T1000 (cell line): ENCODE data around the gene MEOX1.
A peak's percentile ranks its signal among the peaks of the same experiment; 100 is the strongest.
"Not testable (repeated sequence)": the region's sequence is repeated elsewhere in the genome, so short reads cannot be mapped to it uniquely, and the experiment has no call there.

Source experiments
- DNase-seq: peaks from one replicate; lab custom pipeline; 2025; ENCODE audit warnings: mixed read lengths; lab: John Stamatoyannopoulos, UW

Gene MEOX1

DNA sequence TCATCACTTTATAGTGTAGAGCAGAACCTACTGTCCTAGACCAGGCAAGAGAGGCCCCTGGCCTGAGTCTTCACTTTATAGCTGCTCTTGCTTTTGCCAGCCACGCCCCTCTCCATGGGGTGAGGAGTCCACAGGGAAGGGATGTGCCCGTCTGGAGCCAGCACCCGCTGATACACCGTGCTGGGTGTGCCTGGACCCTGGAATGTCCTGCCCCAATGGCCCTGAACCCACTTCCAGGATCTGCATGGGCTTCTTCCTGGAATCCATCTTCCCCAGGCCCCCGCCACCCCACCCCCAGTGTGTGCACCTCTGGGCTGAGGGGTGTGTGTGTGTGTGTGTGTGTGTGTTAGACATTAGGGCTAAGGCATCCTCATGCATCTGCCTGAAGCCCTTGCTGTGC is 44.9 kb downstream of the MEOX1 start:
- no peak for DNase-seq

DNA sequence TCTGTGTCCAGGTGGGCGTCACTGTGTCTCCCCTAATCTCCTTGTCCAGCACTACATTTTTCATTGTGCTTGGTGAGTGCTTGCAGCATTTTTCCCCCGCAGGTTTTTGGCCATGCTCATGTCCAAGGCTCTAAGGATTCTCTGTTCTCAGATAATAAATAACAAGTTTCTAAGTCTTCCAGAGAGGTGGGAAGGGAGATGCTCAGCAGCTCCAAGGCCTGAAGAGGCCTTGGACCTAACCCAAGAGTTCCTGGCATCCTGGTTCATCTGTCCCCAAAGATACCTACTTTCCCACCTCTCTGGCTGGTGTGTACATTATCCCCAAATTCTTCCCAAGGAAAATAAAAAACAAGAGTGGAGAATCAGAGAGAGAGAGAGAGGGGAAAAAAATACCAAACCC is 45.3 kb downstream of the MEOX1 start:
- DNase-seq = no peak

DNA sequence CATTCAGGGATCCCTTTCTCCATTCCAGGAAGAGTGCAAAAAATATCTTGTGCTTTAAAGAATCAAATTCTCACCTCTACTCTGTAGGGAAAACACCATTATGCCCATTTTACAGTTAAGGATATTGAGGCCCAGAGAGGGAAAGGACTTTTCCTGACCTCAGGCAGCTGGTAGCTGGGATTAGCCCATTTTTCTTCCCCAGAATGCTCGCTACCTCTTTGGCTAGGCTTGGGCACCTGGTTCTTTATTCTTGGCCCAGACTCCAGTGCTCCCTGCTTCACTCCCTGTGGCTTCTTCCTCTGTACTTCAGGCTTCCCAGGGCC is 45.7 kb downstream of the MEOX1 start:
- no peak for DNase-seq

DNA sequence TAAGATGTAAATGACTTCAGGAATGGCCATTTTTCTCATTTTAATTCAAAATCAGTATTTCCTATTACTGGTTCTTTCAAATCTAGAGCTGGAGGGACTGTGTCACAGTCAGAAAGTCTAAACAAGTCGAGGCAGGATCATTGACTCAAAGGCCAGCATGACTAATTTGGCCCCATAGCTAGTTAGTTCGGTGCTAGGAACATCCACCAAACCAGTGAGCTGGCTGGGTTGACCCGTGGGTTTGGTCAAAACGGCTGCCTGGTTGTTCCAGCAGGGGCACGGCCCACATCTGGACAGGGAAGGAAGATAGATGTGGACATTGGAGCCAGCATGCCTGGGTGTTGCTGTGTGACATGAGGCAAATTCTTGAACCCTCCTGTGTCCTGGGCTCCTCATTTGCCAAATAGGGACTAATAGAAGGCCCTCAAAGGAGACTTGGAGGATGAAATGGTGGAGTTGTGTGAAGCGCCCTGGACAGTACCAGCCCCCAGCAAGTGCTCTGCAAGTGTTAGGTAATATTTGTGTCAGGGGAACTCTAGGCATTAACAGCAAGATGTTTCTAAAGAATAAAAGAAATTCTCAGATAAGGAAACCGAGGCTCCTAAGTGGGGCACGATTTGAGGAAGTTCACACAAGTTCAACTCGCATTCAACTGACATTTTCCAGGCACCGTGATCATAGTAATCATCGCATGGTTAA is 46.2 kb downstream of the MEOX1 start:
- no peak for DNase-seq

DNA sequence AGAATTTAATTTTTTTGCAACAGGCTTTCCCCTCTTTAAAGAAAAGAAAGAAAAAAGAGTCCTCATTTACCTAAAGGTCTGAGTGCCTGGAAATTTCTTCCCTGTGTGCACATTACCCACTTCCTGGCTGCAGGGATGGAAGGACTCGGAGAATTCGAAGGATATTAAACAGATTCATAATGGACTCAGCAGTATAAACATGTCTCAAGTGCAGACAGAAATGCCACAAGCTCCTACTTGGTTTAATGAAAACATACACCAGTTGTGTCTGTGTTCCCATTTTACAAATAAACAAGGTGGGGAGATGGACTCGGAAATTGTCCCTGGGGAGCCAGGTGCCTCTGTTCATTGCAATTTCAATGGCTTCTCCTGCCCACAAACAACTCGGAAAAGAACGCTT is 47.2 kb downstream of the MEOX1 start:
- no peak for DNase-seq

DNA sequence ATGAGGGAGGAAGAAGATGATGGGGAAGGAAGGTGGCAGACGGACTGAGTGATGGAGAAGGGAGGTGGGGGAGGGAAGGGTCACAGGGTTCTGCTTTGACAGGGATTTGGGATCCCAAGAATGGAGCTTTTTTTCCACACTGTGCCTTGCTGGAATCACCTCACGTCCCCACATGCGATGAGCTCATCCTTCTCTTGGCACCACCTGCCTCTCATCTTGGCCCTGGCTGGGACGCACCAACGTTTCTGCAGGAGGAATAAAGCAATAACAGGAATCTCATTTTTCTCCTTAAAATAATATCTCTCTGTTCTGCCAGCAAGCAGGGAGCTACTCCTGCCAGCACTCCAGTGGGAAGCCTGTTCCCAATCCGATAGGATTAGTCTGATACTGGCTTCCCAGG is 47.8 kb downstream of the MEOX1 start:
- no peak for DNase-seq

DNA sequence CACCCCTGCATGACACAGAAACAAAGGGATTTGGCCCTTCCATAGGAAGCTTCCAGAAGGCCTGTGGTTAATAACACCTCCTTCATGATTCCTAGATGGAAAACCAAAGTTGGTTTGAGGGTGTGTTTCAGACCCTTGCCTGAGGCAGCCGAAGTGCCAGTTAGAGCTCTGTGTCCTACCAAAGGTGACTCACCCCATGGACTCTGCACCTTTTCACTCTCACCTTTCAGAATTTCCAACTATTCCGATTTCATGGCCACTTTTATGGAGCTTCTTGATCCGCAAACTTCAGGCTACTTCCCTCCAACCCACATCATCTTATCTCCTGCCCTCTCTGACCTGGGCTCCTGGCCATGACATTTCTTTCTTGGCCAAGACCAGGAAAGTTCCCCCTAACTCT is 49.2 kb downstream of the MEOX1 start:
- no peak for DNase-seq

DNA sequence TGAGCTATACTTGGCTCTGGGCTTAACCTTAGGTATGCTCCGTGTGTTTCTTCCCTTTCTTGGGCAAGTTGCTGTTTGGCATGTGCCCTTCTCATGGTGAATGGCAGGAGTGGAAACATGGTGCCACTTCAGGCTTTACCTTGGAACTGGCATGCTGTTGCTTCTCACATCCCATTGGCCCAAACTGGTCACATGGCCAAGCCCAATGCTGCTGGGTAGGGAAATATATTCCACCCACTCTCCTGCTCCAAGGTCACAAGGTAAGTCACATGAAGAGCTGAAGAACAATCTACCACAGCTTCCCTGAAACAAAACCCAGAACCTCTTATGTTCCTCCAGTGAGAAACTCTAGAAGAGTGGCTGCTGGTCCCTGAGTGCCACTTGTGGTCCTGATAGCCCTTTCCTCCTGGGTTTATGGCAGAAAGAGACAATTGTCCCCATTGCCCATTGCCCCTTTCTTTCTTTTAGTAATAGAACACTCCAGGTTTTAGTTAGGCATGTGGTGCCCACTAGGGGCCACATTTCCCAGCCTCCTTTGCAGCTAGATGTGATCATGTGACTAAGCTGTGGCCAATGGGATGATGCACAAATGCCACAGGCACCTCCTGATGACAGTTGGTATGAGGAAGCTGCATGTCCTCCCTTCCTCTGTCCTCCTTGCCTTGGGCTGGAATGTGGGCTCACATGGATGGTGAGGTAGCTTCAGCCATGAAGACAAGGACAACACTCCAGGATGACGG is 50.3 kb downstream of the MEOX1 start:
- no peak for DNase-seq

DNA sequence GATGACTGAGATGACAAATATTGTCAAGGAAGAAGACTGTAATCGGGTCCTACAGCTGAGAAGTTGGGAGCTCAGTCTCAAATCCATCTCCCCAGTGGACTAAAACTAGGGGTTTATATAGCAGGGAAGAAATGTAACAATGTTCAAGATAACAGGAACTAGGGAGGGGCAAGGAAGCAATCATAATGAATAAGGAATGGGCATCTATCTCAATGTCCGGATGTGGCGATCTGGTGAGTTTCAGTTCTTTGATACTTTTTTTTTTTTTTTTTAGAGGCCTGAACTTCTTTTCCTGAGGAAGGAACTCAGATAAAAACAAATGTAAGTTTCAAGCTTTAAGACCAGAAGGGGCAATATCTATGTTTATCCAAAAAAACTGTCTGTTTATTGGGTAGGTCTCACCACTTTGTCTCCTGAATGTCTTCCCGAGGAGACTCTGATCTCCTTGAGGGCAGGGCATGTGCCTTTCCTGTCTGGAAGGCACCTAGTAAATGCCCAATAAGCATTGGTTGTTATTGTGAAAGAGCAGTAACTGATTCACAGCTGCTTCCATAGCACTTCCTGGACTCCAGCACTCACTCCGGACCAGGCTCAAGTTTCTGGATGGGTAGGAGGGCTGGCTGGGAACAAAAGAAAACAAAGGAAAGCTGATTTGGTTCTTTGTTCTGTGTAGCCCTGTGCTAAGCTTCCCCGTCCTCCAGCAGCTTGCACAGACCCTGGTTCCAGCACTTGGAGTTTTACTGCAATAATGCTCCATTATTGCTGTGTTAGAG is 51.9 kb downstream of the MEOX1 start:
- DNase-seq = no peak

DNA sequence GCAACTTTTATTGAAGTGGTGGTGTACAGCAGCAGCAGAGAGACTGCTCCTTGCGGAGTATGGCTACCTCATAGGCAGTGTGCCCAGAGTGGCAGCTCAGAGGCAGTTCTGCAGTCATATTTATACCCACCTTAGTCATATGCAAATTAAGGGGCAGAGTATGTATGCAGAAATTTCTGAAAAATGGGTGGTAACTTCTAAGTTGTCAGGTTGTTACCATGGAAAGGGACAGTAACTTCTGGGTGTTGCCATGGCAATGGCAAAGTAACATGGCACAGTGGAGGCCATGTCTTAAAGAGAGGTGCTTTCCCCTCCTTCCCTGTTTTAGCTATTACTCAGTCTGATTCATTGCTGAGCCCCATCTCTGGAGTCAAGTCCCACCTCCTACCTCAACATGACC is 53.4 kb downstream of the MEOX1 start:
- peak; percentile 55 for DNase-seq

DNA sequence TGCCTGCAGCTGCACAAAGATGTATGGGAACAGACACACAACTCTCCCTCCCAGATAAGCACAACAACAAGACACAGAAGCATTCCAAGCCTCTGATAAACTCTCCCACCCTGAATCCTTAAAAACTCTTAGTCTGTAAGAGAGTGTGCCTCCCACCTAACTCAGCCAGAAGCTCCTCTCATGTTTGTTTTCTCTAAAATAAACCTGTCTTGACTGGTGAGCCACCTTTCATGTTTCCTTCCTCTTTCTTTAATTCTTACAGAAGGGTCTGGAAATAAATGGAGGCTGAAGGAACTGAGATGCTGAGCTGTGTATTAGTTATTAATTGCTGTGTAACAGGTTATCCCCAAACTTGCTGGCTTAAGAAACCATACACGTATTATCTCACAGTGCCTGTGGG is 57.2 kb downstream of the MEOX1 start:
- no peak for DNase-seq

DNA sequence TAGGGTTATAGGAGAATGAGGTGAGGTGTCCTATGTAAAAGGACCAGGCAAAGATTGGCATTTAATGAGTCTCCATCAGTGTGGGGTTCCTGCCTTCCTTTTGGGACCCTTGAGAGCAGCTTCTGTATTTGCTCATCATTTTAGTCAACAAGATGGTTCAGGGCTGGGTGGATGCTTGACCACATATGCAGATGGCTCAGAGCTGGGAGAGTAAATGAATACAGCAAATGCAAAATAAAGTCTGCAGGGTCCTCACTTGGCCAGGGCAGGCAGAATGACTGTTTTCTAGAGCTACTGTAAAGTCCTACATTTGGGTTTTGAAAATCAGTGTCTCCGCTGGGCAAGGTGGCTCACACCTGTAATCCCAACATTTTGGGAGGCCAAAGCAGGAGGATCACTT is 58.4 kb downstream of the MEOX1 start:
- no peak for DNase-seq

DNA sequence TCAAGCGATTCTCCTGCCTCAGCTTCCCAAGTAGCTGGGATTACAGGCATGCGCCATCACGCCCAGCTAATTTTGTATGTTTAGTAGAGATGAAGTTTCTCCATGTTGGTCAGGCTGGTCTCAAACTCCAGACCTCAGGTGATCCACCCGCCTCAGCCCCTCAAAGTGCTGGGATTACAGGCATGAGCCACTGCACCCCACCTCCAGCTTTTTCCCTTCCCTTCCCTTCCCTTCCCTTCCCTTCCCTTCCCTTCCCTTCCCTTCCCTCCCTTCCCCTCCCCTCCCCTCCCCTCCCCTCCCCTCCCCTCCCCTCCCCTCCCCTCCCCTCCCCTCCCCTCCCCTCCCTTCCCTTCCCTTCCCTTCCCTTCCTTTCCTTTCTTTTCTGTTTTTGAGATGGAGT is 59.2 kb downstream of the MEOX1 start:
- not testable (repeated sequence) for DNase-seq

DNA sequence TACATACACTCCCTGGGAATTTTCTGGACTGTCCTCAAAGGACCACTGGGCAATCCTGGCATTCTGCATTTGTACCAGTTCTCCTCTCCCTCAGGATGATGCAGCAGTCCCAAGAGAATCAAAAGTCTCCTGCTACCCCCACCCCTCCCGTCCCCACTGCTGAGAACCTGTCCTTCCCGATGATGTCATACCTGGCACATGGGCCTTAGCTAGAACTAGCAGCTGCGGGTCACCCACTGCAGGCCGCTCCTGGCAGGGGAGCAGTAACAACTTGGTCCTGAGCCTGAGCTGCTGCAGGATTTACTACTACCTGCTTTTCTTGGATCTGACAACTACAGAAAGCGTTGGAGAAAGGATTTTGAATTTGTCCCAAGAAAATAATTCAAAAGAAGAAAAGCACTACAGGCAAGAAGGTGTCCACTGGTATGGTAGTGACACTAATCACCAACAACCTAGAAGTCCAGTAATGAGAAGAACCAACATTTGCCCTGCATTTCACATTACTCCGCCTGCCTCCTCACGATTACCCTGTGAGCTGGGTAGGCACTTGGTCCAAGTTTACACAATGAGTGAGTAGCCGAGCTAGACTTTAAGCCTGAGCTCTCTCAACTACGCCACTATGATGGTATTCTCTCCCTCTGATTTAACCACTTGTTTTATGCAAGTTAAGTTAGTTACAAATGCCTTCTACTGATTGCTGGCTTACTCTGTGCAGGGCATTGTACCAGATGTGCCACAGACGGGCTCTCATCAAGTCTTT is 60.3 kb downstream of the MEOX1 start:
- DNase-seq = no peak

DNA sequence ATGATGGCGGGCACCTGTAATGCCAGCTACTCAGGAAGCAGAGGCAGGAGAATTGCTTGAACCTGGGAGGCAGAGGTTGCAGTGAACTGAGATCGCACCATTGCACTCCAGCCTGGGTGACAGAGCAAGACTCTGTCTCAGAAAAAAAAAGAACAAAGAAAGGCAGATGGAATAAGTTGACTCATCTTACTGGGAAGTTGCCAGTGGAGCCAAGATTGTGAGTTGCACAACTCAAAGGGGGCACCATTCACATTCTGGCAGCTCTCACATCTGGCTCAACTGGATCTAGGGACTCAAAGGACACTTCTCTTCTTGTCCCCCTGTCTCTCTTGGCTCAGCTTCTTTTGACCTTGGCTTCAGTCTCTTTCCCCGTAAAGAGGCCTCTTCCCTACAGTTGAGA is 61.9 kb downstream of the MEOX1 start:
- DNase-seq = peak; percentile 47

DNA sequence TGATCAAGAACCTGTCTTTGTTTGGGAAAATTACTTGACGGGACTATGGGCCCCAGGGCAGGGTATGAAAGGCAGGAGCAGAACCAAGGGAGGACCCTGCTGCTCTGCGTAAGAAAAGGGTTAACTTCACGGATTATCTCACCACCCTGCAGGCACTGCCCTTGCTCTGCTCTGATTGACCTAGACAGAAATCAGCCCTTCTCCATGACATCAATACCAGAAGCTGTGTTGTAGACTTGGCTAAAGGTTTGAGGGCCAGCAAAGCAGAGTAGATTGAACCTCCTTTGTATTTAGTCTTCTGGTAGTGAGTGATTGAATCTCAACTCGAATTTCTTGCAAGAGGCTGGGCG is 62.7 kb downstream of the MEOX1 start:
- no peak for DNase-seq

DNA sequence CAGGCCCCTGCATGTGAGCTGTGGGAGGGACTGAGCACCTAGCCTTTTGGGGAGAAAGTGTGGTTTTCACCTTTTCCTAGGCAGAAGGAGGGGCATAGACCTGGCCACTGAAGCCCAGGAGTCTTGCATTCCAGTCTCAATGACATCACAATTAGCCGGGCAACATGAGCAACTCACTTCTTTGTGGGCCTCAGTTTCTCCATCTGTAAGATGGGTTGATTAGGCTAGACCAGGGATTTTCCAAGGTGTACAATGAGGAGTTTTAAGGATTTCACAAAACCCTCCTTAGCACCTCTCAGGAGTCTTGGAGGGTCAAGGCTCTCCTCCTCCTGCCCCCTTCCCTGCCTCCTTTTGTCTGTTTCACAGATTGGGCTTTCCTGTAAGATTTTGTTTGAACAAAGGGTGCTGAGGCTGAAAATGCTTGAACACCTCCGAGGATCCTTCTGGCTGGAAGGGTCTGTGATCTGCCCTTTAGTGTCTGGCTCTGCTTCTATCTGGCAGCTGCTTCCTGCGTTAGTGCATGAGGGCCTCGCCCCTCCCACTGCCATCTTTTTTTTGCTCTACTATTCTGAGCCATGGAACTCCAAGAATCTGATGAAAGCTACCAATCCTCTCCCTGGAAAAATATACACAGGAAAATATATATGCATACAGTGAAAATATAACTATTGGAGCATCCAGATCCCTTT is 63.2 kb downstream of the MEOX1 start:
- no peak for DNase-seq

DNA sequence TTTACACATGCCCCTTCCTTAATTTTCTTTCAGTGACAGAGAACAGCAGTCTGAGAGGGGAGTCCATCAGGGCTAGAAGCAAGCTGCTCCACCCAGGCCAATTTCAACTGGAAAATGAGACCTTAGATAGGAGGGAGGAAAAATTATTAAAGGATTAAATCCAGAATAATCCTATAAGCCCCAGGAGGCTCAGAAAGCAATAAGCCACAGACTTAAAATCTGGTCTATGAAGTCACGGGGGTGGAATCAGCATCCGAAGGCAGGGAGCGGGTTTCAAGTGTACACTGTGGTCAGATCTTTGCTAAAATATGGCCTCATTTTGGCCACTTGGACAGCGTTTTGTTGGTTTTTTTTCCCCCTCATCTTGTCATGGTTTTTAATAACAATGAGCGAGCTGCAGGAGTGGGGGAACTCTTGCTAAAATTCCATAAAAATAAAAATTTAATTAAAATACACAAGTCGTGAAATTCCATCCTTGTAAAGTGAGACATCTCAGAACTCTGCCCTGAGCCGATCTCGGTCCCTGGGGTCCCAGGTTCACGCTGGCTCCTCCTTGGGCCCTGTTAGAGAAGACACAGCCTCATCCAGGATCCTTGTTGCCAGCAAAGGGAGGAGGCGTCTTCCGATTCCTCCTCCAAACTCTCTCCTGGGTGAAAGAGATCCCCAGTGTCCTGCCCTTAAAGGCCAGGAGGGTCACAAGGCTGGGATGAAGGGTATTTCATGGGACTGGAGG is 63.9 kb downstream of the MEOX1 start:
- no peak for DNase-seq

DNA sequence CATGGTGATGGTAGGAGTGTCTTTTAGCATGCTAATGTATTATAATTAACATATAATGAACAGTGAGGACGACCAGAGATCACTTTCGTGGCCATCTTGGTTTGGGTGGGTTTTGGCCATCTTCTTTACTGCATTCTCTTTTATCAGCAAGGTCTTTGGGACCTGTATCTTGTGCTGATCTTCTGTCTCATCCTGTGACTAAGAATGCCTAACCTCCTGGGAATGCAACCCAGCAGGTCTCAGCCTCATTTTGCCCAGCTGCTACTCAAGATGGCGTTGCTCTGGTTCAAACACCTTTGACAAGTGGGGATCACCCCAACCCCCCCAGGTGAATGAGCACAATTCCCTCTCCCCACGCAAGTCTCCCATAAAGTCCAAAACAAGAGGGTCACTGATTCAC is 66.3 kb downstream of the MEOX1 start:
- no peak for DNase-seq

DNA sequence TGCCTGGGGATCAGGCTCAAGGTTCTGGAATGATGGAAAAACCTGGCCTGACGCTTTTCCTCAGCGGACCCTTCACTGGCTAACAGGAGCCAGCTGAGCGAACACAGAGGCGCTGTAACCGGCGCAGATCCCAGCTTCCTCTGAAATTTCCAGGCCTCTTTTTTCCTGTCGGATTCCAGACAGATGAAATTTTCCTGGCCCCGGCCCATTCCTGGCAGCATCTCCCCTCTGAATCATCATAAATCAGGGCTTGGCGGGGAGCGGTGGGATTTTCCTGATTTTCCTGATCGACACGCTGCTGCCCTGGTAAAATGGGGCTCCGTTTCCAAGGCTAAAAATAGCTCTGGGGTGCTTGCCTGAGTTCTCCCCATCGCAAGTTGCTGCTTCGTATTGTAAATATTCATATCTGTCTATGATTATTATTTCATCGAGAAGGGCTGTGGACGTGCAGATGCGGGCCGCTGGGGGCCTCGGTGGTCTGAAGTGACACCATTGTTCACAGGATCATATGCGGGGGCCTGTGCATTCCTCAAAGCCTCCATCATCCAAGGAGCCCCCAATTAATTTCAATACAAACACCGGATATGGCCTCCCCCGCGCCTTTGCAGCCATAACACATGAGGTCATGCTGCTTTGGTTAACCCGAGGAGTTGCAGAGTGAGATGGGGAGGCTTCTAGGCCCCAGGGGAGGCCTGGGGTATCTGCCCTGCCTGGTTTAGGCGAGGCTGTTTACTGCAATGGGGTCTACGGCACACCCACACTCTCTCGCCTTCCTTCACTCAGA is 69.8 kb downstream of the MEOX1 start:
- DNase-seq = peak; percentile 64

DNA sequence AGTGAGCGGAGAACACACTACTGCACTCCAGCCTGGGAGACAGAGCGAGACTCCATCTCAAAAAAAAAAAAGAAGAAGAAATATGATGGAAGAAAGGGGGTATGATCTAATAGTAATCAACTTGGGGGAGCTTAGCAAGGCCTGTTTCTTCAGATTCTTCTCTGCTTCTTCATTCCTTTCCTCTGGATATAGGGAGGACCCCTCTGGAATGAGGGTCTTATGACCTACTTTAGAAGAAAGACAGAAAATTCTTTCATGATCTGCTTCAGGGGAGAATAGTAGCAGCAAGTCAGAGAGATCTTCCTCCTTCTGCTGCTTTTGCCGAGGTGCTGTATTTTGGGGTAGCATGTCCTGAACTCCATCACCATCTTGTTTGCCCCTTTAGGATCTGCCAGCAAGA is 70.7 kb downstream of the MEOX1 start:
- DNase-seq = no peak
